ENCODE results near the gene FKRP.

Gene FKRP

GRCh38 chr19:46787331-46788261 lies 41.7 kb downstream of the FKRP start:
- no peak for TF ChIP-seq RARB (CRISPR knock-in tag; IDR thresholded peaks at IDR 0.05)
- TF ChIP-seq CREB5 (CRISPR knock-in tag; IDR thresholded peaks at IDR 0.05; ENCODE audit: low read depth): no peak
- no peak for TF ChIP-seq TCF4 (CRISPR knock-in tag; IDR thresholded peaks at IDR 0.05; ENCODE audit: borderline replicate concordance)
- TF ChIP-seq PATZ1 (CRISPR knock-in tag; IDR thresholded peaks at IDR 0.05; ENCODE audit: borderline replicate concordance): no peak
- no peak for TF ChIP-seq ZFP3 (CRISPR knock-in tag; IDR thresholded peaks at IDR 0.05)
- TF ChIP-seq TSHZ2 (CRISPR knock-in tag; IDR thresholded peaks at IDR 0.05): no peak
- no peak for TF ChIP-seq ZNF8 (CRISPR knock-in tag; IDR thresholded peaks at IDR 0.05)
- no peak for TF ChIP-seq ZC3H10 (CRISPR knock-in tag; IDR thresholded peaks at IDR 0.05)
- TF ChIP-seq GLIS3 (CRISPR knock-in tag; IDR thresholded peaks at IDR 0.05): no peak
- peak; percentile 46 for ATAC-seq

GRCh38 chr19:46788262-46788967 lies 42.6 kb downstream of the FKRP start, which contains the start of gene SLC1A5:
TSS of gene SLC1A5 (minus strand) at chr19:46788594. CDS start at chr19:46787965, 629 bp downstream.
- ATAC-seq: peak; percentile 79
- TF ChIP-seq ZFP3 (CRISPR knock-in tag; IDR thresholded peaks at IDR 0.05) (0 out of 2 replicates have a peak, but pooled peaks have one; percentile 29), ZC3H10 (CRISPR knock-in tag; IDR thresholded peaks at IDR 0.05) (no peak), BACH2 (CRISPR knock-in tag; IDR thresholded peaks at IDR 0.05; ENCODE audit: borderline replicate concordance) (no peak)

- ATAC-seq: no peak
- TF ChIP-seq POU6F1 (CRISPR knock-in tag; IDR thresholded peaks at IDR 0.05; ENCODE audit: borderline replicate concordance, low read depth): no peak
- no peak for TF ChIP-seq CREB5 (CRISPR knock-in tag; IDR thresholded peaks at IDR 0.05; ENCODE audit: low read depth)
- TF ChIP-seq ZFP30 (CRISPR knock-in tag; IDR thresholded peaks at IDR 0.05): no peak
- TF ChIP-seq RARB (CRISPR knock-in tag; IDR thresholded peaks at IDR 0.05): no peak
- no peak for TF ChIP-seq CSDC2 (CRISPR knock-in tag; IDR thresholded peaks at IDR 0.05)
- no peak for TF ChIP-seq ZNF8 (CRISPR knock-in tag; IDR thresholded peaks at IDR 0.05)
- no peak for TF ChIP-seq TCF4 (CRISPR knock-in tag; IDR thresholded peaks at IDR 0.05; ENCODE audit: borderline replicate concordance)
- no peak for TF ChIP-seq ARNTL (CRISPR knock-in tag; IDR thresholded peaks at IDR 0.05; ENCODE audit: borderline replicate concordance, low read depth)
- no peak for TF ChIP-seq ZFP3 (CRISPR knock-in tag; IDR thresholded peaks at IDR 0.05)
- TF ChIP-seq ISL1 (CRISPR knock-in tag; IDR thresholded peaks at IDR 0.05): no peak
- TF ChIP-seq ZNF70 (CRISPR knock-in tag; IDR thresholded peaks at IDR 0.05): no peak
- TF ChIP-seq TOX (CRISPR knock-in tag; IDR thresholded peaks at IDR 0.05; ENCODE audit: borderline replicate concordance): no peak
- no peak for TF ChIP-seq CSRNP3 (CRISPR knock-in tag; IDR thresholded peaks at IDR 0.05)
- TF ChIP-seq ZNF565 (CRISPR knock-in tag; conservative IDR thresholded peaks at IDR 0.05; ENCODE audit: low read depth): no peak
- no peak for TF ChIP-seq TSHZ2 (CRISPR knock-in tag; IDR thresholded peaks at IDR 0.05)
- no peak for TF ChIP-seq OSR1 (CRISPR knock-in tag; IDR thresholded peaks at IDR 0.05)
- TF ChIP-seq ESRRG (CRISPR knock-in tag; IDR thresholded peaks at IDR 0.05): no peak
- no peak for TF ChIP-seq GLIS3 (CRISPR knock-in tag; IDR thresholded peaks at IDR 0.05)
Measured at GRCh38 chr19:46788968-46789338, 43.1 kb downstream of the FKRP start.
